DMS 273 treated with DMSO at 0.1 percent for 48 hours (cell line): Measurements from ENCODE around the gene CRYL1.

Experiments used
- DNase-seq: peaks from one replicate; lab custom pipeline; 2025; lab: John Stamatoyannopoulos, UW

The CRYL1 gene

DNA sequence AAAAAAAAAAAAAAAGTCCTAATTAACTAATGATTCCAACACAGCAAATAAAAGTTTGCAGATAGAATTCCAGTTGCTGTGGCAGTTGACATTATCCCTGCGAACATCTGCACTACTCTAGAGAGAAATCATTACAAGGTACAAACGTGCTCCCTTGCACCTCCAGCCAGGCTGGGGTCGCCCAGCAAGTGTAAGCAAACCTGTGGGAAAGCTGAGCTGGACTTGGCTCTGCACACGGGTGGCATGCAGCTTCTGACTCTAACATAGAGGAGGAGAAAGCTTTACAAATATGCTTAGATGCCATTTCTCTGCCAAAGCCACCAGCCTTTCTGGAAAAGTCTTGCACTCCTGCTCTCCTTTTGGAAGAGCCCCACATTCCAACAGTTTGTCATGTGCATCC, 103.3 kb downstream of the CRYL1 start:
- DNase-seq, result no peak

DNA sequence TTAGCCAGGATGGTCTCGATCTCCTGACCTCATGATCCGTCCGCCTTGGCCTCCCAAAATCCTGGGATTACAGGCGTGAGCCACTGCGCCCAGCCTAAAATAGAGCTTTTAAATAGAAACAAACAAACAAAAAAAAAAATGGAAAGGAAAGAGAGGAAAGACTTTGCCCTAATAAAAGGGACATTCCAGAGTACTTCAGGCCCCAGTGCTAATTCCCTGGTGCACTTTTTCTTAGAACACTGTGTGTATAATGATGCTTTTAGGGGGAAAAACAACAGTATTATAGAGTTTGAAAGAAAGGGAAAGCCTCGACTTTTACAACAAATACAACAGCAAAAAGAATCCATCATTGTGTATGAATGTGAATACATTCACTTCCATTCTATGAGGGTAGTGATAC, 104.7 kb downstream of the CRYL1 start:
- no peak for DNase-seq

- DNase-seq, result no peak
Measured at GRCh38 chr13:20418953-20419352, 106.7 kb downstream of the CRYL1 start.

DNA sequence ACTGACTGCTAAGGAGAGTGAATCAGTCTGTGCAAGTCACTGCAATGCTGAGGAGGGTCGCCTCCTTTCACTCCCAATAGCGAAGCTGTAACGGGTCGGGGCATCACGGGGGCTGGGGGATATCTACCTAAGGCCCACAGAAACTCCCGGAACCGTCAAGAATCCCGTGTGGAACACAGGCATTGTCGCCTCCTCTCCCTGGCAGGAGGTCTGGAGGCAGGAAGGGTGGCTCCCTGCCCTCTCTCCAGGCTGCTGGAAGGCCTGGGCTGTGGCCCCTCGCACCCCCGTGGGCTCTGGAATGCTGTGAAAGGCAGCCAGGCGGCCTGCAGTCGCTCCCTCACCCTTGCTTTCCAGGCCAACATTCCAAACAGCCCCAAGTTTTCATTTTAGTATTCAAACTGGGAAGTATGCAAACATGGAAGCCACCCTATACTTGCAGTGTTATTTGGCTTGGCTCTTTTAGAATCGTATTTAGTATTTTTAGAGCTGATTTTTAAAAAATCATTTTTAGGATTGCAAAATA, 109.4 kb downstream of the CRYL1 start:
- DNase-seq, result no peak

GRCh38 chr13:20415694-20416107, 110.0 kb downstream of the CRYL1 start:
- DNase-seq, result no peak

- DNase-seq, result no peak
Measured at GRCh38 chr13:20415306-20415679, 110.4 kb downstream of the CRYL1 start.

DNA sequence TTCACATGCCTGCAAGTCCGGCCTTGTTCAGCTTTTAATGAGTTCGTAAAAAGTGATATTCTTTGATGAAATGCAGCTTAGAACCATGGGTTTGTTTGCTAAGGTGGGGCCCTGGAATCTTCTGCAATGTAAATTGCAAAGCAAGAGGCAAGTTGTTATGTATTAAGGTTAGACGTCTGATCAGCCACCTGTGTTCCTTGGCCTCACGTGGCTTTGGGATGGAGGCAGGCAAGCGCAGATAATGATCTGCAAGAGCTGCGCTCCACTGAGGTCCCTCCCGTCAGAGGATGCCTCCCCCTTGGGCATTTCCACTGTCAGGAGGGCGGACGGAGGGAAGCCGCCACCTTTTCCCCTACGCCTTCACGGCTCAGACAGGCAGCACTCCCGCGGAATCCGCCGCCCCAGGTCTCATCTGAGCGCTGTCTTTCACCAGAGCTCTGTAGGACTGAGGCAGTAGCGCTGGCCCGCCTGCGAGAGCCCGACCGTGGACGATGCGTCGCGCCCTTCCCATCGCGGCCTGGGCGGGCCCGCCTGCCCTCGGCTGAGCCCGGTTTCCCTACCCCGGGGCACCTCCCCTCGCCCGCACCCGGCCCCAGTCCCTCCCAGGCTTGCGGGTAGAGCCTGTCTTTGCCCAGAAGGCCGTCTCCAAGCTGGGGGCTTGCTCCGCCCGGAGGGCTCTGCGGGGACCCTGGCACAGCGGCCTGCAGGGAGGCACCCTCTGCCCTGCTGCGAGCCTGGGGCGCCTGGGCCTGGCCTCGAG, 110.9 kb downstream of the CRYL1 start:
- DNase-seq, result no peak

DNA sequence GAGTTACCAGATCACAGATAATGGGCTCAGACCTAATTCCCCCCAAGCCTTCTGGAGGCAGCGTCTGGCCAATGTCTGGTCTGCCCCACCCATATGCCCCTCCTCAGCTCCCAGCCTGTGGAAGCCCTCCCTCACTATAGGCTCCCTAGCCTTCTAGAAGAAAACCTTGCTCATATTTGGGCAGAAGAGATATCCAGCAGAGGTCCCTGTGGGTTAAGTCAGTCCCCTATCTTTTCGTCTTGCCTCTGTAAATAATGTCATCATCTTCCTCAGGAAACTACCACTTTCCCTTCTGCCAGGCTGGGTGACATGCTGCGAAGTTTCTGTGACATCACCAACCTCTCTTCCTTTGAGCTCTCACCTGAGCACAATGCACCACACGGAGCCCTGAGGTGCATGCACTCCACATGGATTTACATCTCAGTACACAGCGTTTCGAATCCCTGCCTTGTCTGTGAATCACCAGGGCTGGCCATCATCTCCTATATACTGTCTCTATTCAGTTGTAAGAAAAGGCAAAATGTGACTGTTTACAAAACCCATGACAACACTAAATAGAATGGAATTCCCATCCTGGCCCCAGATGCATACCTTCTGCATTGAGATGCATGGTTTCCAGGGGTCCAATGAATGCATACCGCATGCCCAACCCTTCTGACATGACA, 112.8 kb downstream of the CRYL1 start:
- no peak for DNase-seq

DNA sequence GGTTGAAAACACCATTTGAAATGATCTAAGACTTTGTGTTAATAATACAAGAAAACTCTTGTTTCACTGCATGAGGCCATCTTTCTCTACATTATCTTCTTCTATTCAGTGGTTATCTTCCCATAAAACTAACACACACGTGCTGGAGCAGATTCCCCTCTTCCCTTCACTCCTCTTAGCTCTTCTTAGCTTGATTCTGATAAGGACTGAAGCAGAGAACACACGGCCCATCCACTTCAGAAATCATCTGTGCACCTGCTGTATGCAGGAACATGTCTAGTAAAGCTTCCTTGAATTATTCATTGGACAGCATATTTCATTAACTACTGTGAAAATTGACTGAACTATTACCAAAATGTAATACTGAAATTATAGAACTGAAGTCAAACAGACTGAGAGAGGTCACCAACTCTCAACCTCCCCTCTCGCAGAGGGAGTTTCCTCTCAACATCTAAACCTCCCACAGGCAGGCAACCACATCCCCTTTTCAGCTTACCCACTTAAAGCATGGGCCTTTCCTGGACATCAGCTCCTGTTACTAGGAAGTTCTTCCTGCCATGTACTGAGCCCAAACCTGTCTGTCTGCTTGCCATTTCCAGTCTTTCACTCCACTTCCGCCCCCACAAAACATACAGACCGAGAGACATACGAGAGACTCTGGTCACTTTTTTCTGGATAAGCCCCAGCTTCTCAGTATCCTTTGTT, 113.9 kb downstream of the CRYL1 start:
- no peak for DNase-seq

DNA sequence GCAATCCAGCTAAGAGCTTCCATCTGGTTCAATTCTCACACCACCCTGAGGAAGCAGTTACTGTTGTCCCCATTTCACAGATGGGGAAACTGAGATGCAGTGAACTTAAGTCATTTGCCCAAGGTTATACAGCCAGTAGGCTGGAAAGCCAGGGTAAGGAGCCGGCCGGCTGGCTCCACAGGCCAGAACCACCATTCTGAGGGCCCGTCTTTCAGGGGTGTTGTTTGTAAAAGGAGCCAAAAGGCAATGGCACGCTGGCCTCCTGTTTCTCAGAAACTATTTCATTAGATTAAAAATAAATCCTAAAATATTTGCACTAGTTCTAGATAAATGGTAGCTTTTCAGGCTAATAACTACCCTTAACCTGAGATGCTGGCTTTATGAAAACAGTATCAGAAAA, 114.9 kb downstream of the CRYL1 start:
- no peak for DNase-seq

- no peak for DNase-seq
Measured at GRCh38 chr13:20408181-20408580, 117.5 kb downstream of the CRYL1 start.

GRCh38 chr13:20407759-20408158, 117.9 kb downstream of the CRYL1 start:
- DNase-seq, result no peak

GRCh38 chr13:20405691-20406090, 120.0 kb downstream of the CRYL1 start:
- DNase-seq, result no peak

DNA sequence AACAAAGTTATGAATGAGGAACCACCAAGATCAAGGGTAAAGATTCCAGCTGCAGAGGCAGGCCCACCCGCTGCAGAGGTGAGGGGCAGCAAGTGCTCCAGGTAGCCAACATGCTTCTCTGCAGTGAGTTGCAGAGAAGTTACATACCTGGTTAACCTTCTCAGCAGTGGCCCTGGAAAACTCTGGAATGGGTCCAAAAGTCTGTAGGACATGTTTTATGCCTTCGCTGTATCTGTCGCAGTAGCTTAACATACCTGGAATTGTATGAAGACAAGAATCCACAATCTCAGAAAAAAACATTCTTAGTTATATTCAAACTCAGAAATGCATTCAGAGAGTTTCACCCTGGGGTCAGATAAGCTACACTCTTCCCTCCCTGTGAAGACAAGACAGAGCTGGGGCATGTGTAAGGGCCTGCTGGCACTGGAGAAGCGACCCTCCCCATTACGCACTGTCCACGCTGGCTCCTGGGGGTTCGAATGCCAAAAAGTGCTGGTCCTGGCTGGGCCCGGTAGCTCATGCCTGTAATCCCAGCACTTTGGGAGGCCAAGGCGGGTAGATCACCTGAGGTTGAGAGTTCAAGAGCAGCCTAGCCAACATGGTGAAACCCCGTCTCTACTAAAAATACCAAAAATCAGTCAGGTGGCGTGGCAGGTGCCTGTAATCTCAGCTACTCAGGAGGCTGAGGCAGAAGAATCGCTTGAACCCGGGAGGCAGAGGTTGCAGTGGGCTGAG, 121.0 kb downstream of the CRYL1 start:
- DNase-seq, result no peak

GRCh38 chr13:20403826-20404225, 121.8 kb downstream of the CRYL1 start:
- DNase-seq, result no peak

GRCh38 chr13:20402881-20403280, 122.8 kb downstream of the CRYL1 start:
- no peak for DNase-seq

DNA sequence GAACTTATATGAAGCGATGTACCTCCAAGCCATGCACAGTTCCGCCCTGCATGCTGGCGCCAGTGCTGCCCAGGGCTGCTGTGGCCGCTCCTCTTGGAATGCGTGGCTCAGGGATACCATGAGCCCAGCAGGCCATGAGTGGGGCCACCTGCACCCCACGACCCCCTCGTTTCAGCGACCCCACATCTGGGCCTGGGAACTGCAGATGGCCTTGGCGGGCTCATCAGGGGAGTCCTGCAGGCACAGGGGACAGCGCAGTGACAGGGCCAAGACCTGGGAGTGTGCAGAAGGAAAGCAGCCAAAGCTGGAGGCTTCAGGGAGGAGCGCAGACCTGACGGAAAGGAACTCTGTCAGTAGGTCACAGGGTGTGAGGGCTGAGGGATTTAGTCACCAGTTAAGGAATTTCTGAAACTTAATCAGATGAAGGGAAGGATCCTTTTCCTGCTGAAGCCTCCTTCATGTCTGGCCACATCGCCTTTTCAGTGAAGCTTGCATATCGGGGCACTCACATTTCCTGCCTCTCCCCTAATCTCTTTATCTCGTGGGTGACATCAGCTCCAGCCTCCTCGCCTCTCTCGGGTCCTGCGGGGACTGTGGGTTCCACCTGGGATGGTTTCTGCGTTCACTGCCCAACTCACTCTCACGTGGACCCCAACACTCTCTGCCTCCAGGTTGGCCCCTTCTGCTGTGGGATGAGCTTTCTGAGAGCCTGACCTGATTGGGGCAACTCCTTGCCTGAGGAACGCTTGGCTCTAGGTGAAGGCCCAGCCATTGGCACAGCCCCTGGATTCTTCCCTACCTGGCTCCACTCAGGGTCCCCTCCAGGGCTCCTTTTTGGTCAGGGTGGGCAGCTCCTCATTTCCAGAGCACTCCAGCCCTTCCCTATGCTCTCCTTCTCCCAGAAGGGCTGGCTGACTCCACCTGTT, 123.5 kb downstream of the CRYL1 start:
- no peak for DNase-seq

- DNase-seq, result no peak
Measured at GRCh38 chr13:20401531-20401930, 124.1 kb downstream of the CRYL1 start.

DNA sequence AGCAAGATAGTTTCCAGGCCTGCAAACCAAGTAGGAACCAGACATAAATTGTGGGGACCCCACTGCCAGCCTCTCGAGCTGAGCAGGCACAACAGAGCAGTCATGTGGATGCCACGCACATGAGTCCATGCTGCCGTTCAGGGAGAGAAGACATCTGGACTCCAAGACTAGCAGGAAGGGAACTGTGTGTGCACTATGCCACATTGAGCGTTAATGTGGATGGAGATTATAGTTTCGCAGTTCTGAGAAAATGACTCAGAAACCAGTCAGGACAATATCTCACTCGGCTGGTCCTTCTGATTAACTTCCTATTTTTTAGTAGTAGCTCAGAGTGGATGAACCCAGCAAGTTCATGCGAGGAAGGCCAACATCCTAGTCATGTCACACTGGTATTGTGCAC, 124.9 kb downstream of the CRYL1 start:
- no peak for DNase-seq

DNA sequence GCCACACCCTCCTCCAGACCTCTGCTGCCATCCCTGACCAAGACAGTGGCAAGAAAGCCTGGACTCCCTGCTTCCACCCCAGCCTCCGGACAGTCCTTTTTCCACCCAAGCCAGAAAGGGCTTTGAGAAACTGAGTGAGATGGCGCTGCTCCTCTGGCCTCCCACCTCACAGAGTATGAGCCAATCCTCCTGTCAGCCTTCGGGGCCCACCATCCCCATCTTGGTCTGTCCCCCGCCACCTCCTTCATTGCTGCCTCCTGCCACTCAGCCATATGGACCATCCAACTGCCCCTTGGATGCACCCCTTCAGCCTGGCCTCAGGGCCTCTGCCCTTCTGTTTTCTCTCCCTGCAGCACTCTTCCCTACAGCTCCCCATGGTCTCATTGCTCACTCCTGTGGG, 125.7 kb downstream of the CRYL1 start:
- no peak for DNase-seq

- DNase-seq, result no peak
Measured at GRCh38 chr13:20399515-20399914, 126.1 kb downstream of the CRYL1 start.
